AG04450 (cell line): ENCODE results near the gene PERP. TPM values are rescaled to one million over a fixed set of nuclear protein-coding genes. Genes with fewer than 3 reads are reported as not detected.

Experiments
- CTCF ChIA-PET: fragments of 300-600, 350-600 bp; formaldehyde crosslinking; extraction: SDS; loops from one replicate; lab custom pipeline; 2022; ENCODE audit warnings: antibody characterized with exemption, inconsistent platforms; lab: Charles Lee
- POLR2A ChIA-PET: fragments of 350-600 bp; formaldehyde crosslinking; extraction: SDS; loops from one replicate; lab custom pipeline; 2021; ENCODE audit warnings: antibody characterized with exemption, inconsistent platforms; lab: Yijun Ruan, JAX
- DNase-seq: peaks from one replicate; pipeline ENCODE4 v3.0.0-alpha.2; 2011; ENCODE audit warnings: low read depth, low spot score
- H3K27ac ChIP-seq: one replicate; pipeline ENCODE4 v1.5.1; 2012; ENCODE audit warnings: low read depth, low read length, control low read depth
- H3K27me3 ChIP-seq: one replicate; pipeline ENCODE4 v1.6.0; 2012; ENCODE audit warnings: low read length; ENCODE audit not compliant: control insufficient read depth, insufficient read depth
- H3K4me3 ChIP-seq: 2 replicates; pipeline ENCODE4 v1.5.1; 2011; ENCODE audit warnings: mild to moderate bottlenecking, low read depth, low read length, control low read depth
- H3K9me3 ChIP-seq: 2 replicates; pipeline ENCODE4 v1.5.1; 2012; ENCODE audit warnings: low read length; ENCODE audit not compliant: control insufficient read depth, insufficient read depth
- polyA plus RNA-seq: library from polyadenylated mRNA; depleted of rRNA; stranded (reverse); fragments of >200 nt; gene quantifications from 2 replicates; pipeline ENCODE4 v1.2.3, GENCODE V29; 2011; rRNA removed
- TF ChIP-seq, protein P1 (sequence below): IDR thresholded peaks from 2 replicates; pipeline ENCODE4 v1.5.1; 2011; ENCODE audit warnings: low read depth, low read length, control low read depth, inconsistent platforms

The PERP gene
- polyA plus RNA-seq, 1 experiment = 47.6 TPM

- Histone ChIP-seq H3K4me3 (no peak overlapping the region), H3K27me3 (no peaks in the 10 kb centered on the region), H3K27ac (no peak overlapping the region), H3K9me3 (no peaks in the 10 kb centered on the region)
- DNase-seq = no peak
- CTCF ChIA-PET = no interaction called here
- TF ChIP-seq, protein P1, sequence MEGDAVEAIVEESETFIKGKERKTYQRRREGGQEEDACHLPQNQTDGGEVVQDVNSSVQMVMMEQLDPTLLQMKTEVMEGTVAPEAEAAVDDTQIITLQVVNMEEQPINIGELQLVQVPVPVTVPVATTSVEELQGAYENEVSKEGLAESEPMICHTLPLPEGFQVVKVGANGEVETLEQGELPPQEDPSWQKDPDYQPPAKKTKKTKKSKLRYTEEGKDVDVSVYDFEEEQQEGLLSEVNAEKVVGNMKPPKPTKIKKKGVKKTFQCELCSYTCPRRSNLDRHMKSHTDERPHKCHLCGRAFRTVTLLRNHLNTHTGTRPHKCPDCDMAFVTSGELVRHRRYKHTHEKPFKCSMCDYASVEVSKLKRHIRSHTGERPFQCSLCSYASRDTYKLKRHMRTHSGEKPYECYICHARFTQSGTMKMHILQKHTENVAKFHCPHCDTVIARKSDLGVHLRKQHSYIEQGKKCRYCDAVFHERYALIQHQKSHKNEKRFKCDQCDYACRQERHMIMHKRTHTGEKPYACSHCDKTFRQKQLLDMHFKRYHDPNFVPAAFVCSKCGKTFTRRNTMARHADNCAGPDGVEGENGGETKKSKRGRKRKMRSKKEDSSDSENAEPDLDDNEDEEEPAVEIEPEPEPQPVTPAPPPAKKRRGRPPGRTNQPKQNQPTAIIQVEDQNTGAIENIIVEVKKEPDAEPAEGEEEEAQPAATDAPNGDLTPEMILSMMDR = no peak
- POLR2A ChIA-PET = no interaction called here
These were observed 62.2 kb downstream of the PERP start for GRCh38 chr6:138044972-138045371.

DNA sequence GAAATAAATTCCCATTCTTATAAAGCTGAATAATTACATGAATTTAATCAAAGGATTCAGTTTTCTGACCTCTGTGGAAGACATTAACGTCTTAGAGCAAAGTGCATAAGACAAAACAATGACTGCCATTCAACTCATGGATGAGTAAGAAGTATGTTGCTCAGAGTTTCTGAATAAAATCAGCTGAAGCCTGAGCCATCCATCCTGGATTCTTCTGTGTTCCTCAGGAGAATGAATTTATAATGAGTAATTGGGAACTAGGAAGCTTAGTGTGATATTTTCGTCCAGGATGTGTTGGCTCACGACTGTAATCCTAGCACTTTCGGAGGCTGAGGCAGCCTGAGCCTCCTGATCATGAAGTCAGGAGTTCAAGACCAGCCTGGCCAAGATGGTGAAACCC, 62.8 kb downstream of the PERP start:
- no peaks in the 10 kb centered on the region for H3K9me3 ChIP-seq
- CTCF ChIA-PET = no interaction called here
- no peak for DNase-seq
- POLR2A ChIA-PET = no interaction called here
- TF ChIP-seq, protein P1 = no peak
- no peaks in the 10 kb centered on the region for H3K27me3 ChIP-seq
- H3K4me3 ChIP-seq = no peak overlapping the region
- H3K27ac ChIP-seq = no peak overlapping the region

Other genes starting within 250 kb of the PERP start
- 16.7 and 19.5 TPM in 2 replicates for gene TNFAIP3, start 240.2 kb downstream of the PERP start, polyA plus RNA-seq
- 0.02 and 0.04 TPM in 2 replicates for gene ARFGEF3, start 54.5 kb upstream of the PERP start, polyA plus RNA-seq
- gene PBOV1, start 111.1 kb upstream of the PERP start, polyA plus RNA-seq = not detected in 2 replicates